Stimulated activated CD4-positive, alpha-beta T cell treated with anti-CD3 and anti-CD28 coated beads, Interleukin-15, amount 100 ng/mL, for 1 hour (primary cell): ENCODE measurements around the gene ADAMTS20.
"Not testable (repeated sequence)": the region's sequence is repeated elsewhere in the genome, so short reads cannot be mapped to it uniquely, and the experiment has no call there.

Experiments used
- DNase-seq, 2 donors: peaks; one replicate each; pipeline ENCODE4 v3.0.0-alpha.2; 2020; ENCODE audit warnings: low read depth in 1 of 2, low spot score in 1 of 2

ADAMTS20 gene

DNA sequence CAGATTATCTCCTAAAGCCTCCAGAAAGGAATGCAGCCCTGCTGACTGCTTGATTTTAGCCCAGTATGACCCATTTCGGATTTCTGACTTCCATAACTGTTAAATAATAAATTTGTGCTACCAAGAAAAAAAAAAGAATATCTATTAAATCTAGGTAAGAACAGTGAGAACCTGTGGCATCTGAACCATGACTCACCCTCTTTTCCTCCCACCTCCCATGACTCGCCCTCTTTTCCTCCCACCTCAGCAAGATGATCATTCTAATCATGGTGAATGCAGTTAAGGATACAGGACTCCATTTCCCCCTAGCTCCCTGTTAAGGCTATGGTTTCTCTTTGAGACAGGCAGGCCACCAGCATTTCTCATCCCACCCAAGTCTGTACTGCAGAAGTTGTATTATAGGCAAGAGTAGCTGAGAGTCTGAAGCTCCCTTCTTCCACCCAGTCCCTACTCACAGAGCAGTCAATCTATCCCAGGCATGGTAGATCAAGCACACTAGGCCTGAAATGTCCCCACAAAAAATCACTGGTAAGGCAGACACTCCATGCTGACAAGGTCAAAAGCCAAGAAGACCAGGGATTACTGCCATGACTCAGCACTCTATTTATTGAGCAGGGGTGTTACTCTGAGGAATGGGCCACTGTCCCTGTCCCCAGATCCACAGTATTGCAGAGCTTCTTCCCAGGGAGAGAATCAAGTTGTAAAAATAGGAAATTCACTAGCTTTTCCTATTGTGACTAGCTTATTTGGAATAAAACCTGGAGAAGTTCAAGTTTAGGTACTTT lies 188.9 kb downstream of the ADAMTS20 start:
- DNase-seq = no peak

DNA sequence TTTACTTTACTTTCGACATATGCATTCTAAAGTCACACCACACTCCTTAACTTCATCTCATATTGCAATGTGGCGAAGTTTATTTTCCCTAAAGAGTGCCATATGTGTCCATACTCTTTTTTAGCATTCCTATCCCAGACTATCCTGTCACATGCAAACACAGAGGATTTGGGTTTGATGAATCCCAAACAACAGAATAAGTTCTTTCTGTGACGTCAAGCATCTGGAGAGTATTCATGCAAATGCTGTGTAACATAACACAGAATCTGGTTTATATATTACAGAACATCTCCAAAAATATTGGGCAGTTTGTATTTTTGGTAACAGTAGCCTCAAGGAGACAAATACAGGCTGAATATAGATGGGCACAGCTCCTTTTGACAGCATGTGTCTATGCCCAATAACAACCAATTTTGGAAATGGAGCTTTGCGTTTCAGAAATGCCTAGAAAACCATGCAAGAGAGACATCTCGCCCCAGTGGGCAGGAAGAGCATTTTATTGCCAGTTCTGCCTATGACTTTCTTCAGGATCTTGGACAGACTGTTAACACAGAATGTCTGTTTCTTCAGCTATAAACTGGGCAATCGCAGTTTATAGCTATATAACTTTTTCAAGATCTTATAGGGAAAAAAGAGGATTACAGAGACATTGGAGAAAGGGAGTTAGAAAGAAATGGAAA lies 190.8 kb downstream of the ADAMTS20 start:
- DNase-seq = no peak

DNA sequence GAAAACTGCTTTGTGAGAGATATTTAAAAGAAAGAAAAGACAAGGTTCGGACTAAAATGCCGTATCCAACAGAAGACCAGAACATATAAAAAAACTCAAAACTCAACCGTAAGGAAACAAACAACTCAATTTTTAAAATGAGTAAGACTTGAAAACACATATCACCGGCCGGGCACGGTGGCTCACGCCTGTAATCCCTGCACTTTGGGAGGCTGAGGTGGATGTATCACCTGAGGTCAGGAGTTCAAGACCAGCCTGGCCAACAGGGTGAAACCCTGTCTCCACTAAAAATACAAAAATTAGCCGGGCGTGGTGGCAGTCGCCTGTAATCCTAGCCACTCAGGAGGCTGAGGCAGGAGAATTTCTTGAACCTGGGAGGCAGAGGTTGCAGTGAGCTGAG lies 192.0 kb downstream of the ADAMTS20 start:
- not testable (repeated sequence) for DNase-seq

DNA sequence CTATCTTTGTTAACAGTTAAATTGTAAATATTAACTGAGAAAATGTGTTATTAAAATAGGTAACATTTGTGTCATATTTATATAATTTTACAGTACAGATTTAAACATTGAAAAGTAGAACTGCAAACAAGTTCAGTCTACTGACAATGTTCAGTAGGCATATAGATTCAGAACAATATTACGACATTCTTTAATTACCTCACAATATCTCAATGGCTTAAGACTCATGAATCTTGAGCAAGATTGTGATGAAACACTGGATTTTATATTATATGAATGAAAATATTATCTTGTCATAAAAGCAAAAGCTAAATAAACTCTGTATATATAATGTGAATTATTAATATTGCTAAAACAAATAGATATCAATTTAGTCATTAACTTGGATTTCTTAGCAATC lies 194.9 kb downstream of the ADAMTS20 start:
- DNase-seq = no peak

DNA sequence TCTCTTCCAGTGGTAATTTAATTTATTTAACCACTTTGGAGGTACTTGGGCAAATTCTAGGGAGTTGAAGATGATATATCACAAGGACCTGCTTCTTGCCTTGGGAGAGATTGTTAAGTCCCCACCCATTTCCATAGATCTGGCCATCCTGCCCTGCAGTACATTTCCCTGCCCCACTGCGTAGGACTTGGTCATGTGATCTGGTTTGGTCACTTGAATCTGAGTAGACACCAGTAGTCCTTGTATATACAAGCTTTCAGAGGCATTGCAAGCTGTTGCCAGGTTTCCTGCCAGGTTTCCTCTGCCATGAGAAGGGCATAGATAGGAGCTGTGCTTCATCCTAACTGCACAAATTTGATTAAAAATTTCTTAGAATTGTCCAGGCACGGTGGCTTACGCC lies 200.0 kb downstream of the ADAMTS20 start:
- no peak for DNase-seq

DNA sequence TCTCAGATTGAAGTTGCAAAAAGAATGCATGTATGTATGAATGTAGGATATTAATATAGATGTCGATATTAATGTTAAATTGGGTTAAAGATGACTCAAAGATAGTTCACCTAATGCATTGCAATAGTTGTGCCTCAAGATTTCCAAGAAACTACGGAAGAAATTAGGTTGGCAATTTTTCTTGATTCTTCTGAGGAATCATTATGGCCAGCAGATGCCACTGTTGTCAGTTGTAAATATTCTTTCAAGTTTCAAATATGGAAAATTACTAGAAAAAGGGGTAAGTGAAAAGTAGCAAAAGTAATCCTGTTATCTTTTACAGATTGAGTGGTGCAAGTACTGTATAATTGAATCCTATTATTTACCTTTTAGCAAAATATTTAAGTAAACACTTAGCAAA lies 202.1 kb downstream of the ADAMTS20 start:
- no peak for DNase-seq

DNA sequence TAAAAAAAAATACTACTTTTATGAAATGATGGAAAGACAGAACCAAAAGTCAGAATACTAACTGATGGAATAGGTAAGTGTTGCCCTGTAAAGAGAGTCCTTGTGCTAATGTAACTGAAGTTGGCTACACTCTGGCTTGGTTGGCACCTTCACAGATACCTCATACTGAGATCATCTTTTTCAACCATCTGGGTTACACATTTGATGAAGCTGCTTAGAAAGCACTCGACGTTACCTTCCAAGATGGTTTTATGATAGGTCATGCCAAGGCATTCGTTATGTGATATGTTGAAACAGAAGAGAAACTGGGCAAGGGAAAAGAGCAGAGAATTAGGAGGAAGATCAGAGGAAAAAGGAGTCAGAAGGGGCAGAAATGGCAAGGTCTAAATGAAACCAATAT lies 203.8 kb downstream of the ADAMTS20 start:
- no peak for DNase-seq

DNA sequence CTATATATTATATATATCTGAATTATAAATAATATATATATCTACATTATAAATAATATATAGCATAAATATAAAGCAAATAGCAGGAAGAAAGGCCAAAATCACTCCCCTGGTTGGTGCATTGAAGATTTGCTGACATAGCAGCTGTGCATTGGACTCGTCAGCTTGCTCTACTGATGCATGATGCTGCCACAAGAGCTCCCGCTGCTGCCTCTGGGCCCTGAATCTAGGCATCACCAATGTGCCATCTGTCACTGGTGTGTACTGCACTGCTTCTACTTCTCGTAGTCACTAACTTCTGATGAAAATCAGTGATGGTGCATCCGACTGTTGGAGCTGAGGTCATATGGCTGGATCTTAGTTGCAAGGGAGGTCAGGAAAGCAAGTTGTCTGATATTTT lies 205.0 kb downstream of the ADAMTS20 start:
- no peak for DNase-seq

DNA sequence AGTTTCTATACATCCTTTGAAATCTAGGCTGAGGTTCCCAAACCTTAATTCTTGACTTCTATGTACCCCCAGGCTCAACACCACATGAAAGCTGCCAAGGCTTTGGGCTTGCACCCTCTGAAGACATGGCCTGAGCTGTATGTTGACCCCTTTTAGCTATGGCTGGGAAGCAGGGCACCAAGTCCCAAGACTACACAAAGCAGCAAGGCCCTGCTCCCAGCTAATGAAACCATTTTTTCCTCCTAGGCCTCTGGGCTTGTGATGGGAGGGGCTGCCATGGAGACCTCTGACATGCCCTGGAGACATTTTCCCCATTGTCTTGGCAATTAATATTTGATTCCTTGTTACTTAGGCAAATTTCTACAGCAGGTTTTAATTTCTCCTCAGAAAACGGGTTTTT lies 207.0 kb downstream of the ADAMTS20 start:
- no peak for DNase-seq

DNA sequence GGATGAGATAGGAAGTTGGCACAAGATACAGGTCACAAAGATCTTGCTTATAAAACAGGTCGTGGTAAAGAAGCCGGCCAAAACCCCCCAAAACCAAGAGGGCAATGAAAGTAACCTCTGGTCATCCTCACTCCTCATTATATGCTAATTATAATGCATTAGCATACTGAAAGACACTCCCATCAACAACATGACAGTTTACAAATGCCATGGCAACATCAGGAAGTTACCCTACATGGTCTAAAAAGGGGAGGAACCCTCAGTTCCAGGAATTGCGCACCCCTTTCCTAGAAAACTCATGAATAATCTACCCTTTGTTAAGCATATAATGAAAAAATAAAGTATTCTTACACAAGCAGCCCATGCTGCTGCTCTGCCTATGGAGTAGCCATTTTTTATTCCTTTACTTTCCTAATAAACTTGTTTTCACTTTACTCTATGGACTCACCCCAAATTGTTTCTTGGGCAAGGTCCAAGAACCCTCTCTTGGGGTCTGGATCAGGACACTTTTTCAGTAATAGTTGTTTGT lies 210.2 kb downstream of the ADAMTS20 start:
- DNase-seq = not testable (repeated sequence)

DNA sequence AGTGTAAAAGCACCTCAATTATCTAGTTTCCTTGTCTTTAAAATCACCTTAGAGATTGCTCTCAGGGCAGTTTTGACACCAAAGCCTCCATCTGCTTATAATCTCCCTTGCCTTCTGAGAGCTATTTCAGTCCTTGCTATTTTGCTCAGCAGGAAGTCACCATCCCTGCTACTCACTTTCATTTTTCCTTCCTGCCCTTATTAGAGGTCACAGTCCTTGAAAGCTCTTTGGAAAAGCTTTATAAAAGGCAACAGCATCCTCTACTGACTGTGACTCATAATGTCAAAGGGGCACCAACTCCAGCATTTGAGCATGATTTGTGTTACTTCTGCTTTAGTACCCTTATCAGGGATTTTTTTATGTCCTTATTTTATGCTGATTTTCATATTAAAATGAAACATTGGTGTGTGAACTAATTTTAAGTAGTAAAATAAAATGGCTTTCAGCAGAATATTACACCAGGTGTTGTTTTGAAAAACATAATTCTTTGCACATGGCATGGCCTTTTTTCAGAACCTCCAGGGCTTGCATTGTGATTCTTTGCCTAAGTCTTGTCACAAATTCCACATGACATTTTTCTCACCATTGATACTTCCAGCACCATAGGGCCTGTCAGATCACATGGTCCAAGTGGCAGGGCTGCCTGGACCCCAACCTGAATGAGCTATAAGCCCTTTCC lies 213.0 kb downstream of the ADAMTS20 start:
- DNase-seq = no peak

DNA sequence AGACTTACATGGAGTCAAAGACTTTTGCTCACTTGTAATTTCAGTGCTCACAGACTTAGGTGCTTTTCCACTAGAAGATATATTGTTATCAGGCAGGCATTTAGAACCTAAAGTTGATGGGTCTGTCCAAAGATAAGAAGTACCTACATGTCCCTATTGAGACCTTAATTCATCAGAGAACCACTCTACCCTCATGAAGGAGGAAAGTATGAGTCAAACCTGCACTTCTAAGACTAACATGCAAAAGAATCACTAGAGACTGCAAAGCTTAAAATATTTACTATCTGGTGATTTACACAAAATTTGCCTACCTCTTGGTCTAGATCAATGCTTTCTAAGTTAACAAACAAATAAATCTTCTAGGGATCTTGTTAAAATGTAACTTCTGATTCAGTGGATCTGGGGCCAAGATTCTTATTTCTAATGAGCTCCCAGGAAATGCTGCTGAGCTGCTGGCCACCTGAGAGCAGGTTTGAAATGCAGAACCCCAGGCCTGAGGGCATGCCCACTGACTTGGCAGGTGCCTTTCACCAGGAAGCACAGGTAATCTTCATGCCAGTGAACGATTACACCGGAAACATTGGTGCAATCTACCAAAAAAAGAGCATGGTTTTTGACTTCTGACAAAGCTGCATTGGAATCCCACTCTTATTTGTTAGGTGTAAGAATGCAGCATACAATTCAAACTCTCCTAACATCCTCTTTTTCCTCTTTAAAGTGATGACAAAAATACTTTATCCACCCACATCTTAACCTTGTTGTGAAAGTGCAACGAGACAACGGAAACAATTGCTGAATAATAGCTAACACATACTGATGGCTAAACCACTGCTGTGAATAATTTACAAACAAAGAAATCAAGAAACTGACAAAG lies 214.2 kb downstream of the ADAMTS20 start:
- no peak for DNase-seq

DNA sequence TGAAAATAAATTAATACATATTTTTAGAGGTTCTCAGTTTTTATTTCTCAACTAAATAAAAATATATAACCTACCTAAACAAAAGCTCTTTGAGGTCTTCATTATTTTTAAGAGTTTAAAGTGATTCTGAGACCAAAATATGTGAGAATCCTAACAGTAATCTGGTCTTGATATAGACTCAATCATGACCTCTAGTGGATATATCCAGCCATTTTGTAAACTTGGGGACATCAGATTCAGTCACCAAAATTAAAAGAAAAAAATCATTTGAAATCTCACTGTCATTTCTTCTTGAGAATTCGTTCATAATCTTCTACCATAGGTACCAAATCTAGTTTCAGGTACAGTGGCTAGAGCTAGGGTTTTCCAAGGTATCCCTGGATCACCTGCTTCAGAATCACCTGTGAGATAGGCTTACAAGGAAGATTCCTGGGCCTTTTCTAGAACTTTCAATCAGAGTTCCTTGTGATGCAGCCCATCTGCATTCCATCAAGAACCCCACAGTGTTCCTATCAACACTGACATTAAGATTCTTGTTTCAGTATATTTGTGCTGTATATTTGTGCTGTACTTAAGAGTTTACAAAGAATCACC lies 214.9 kb downstream of the ADAMTS20 start:
- no peak for DNase-seq

DNA sequence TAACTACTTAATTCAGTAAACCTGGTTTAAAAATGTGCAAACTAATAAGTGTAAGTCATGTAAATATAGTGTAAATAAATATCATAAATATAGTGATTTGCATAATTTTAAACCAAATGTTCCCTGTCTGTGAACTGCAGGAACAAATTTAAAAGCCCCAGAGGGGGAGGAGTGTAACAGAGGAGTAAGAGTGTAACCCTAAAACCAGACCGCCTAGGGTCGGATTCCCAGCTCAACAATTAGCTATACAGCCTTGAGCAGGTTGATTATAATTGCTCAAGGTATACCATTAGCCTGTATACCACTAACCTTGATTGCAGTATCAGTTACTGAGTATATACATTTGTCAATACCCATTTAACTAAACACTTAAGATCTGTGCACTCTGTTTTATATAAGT lies 218.4 kb downstream of the ADAMTS20 start:
- DNase-seq = no peak

DNA sequence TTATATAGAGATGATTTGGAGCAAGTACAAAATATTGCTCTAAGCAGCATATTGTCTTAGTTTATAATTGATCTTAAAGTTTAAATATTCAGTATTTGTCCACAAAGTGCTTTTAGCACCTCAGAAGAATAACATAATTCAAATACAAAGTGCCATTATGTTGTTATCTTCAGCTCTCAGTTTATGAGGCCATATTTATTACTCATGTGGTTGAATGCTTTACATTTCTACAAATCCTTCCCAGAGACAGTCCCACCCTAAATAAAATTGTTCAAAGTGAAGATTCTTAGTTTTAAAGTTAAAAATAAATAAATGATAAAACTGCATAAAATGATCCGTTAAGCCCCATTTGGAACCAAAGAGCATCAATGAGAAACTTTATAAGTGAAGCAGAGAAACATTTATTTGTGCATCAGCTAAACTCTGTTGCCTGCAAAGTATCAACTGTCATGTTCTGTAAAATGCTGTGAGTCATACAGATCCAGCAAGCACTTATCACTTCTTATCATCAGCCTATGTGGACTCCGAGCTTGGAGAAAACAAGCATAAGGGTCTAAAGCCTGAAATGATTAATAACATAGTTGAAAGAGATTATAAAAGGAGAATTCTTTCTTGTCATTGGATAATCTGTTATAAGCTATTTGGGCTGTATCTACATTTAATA lies 218.9 kb downstream of the ADAMTS20 start:
- DNase-seq = no peak

DNA sequence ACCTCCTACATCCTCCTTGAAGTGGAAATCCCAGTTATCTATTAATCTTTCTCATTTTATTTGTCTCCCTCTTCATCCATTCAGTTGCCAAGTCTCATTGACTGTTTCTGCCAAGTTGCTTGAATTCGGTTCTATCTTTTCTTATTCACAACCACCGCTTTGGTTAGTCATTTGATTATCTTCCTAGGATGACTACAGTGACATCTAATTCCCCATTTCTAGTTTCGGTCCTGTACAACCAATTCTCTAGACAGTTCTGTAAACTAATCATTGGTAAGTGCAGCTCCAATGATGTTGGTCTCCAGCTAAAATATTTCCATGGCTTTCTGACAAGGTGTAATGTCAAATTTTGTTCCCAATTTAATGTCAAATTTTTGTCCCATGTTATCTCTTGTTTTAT lies 220.1 kb downstream of the ADAMTS20 start:
- DNase-seq = no peak

DNA sequence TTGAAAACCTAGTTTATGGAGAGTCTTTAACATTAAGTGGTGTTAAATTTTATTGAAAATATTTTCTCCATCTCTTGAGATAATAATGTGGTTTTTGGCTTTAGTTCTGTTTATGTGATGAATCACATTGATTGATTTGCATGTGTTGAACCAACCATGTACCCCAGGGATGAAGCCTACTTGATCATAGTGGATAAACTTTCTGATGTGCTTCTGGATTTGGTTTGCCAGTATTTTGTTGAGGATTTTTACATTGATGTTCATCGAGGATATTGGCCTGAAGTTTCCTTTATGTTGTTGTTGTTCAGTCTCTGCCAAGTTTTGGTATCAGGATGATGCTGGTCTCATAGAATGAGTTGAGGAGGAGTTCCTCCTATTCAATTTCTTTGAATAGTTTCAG lies 222.6 kb downstream of the ADAMTS20 start:
- no peak for DNase-seq

DNA sequence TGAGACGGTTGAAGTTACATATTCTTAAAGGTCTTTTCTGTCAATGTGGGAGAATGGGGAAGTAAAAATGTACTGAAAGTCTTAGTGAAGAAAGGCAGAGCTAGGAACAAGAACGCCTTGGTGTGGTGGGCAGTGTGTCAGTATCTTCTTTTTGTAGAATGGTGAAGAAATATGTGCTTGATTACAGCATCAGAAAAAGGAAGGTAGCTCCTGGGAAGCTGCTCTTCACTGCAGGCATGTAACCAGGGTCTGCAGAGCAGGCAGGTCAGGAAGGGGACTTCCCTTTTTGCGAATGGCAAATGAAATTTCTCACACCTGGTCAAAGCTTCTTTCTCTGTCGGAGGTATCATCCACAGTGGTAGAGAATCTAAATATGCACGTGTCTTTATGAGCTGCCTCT lies 226.2 kb downstream of the ADAMTS20 start:
- no peak for DNase-seq

DNA sequence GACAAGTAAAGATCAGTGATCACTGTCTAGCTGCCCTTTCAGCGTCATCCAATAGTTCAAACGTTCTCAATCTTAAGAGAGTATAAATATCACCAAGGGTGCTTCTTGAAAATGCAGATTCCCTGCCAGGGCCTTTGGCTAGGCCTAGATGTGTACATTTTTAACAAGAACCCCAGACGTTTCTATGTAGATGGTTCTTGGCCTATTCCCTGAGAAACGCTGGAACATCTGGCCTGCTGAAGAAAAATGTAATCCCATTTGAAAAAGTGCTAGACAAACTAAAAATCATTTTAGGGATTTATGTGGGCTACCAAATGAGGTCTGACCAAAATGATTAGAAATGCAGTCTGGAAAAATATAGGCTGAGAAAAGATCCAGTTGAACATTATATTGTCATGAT lies 231.7 kb downstream of the ADAMTS20 start:
- no peak for DNase-seq

DNA sequence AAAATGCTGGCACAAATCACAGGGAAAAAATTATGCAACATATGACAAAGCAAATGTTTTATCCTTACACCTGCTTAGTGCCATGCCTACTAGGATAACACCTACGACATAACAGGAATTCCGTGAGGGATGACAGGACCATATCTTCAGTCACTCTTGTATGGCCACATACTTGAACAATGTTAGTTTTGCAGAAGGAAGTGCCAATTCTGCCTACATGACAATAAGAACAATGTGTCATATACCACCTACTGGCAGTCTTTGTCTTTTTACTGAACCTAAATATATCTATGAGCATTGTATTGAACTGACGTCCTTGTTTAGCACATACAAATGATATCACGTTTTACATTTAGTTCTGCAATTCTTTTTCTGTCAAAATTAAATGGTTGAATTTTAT lies 234.0 kb downstream of the ADAMTS20 start:
- DNase-seq = no peak
